T1000 (cell line): ENCODE measurements around the gene HIRIP3.

Experiments used
- DNase-seq: peaks from one replicate; lab custom pipeline; 2025; ENCODE audit warnings: mixed read lengths; lab: John Stamatoyannopoulos, UW

Gene HIRIP3

DNA sequence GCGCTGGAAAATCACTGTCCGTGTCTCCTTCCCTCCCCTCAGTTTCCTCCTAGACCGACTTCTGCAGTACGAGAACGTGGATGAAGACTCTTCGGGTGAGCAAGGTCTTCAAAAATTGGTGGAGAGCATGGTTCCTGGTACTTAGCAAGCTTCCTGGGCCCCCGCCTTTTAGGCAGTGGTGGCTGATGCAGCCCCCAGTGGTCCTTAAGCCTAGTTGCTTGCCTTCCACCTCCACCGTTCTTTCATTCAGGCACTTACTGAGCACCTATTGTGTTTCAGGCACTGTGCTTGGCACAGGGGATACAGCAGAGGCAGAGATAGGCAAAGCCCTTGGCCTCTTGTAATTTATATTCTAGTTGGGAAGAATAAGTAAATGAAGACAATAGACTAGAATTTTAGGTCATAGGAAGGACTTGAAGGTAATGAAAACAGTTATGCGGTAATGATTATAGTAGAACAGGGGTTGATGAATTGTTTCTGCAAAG is 1.4 kb upstream of the HIRIP3 start:
- no peak for DNase-seq

DNA sequence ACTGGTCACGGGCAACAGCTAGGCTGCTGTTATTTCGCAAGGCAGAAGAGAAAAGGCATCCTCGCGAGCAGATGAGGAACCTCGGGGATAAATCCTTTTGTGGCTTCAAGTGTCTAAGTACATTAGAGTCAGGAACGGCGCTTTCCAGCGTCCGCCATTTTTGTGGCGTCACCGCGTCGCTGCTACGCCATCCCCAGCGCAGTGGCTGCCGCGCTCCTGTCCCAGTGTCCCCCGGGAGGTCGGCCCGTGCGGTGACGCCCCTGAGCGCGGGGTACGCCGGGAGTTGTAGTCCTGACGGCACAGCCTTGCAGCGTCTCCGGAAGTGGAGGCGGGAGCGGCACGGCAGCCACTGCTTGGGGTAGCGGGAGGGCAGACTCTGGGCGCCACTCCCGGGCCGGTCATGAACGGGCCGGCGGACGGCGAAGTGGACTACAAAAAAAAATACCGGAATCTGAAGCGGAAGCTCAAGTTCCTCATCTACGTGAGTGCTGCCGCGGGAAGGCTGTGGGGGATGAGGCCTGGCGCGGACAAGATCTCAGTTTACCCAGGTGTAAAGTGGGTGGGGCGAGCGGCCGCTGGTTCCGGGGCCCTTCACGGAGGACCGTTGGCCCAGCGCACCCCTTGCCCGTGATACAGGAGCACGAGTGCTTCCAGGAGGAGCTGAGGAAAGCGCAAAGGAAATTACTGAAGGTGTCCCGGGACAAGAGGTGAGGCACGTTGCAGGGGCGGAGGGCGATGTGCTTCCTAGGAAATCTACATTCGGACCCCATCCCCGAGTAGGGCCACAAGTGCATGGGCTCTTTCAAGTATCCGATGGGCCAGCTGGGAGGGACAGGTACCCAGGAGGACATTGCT is 721 bp upstream of the HIRIP3 start, which contains the start of gene INO80E:
Gene INO80E (plus strand): TSS at position 331 of the 855 bp plus-strand sequence. CDS start 70 bp downstream, at position 401.
- peak; percentile 94 for DNase-seq

DNA sequence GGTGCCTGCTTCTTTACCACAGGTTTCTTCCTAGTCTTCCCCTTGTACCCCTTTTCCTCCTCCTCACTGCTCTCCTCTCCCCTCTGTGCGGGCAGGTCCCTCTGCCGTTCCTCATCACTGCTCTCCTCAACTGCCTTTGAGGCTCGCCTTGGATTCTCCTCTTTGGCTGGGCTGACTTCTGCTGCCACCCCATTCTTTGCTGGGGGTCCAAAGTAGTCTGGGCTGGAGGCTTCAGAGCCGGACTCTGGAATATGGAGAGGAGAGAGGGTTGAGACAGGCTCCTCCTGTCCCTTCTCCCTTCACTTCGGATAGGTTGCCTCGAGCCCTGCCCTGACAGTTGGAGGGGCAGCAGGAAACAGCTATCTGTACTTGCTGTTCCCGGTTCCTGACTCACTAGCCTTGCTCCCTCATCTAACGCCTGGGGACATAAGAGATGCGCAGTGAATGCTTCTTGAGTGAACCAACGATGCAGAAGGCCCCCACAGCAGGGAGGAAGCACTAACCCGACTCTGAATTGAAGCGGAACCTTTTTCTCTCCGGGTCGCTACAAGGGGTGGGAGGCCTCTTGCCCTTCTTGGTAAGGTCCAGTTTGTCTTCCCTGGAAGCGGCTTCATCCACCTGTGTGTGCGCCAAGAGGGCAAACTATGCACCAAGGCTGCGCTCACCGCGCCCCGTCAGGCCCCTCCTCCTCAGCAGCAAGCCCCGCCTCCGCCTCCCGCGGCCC is 655 bp downstream of the HIRIP3 start:
- DNase-seq: peak; percentile 66

DNA sequence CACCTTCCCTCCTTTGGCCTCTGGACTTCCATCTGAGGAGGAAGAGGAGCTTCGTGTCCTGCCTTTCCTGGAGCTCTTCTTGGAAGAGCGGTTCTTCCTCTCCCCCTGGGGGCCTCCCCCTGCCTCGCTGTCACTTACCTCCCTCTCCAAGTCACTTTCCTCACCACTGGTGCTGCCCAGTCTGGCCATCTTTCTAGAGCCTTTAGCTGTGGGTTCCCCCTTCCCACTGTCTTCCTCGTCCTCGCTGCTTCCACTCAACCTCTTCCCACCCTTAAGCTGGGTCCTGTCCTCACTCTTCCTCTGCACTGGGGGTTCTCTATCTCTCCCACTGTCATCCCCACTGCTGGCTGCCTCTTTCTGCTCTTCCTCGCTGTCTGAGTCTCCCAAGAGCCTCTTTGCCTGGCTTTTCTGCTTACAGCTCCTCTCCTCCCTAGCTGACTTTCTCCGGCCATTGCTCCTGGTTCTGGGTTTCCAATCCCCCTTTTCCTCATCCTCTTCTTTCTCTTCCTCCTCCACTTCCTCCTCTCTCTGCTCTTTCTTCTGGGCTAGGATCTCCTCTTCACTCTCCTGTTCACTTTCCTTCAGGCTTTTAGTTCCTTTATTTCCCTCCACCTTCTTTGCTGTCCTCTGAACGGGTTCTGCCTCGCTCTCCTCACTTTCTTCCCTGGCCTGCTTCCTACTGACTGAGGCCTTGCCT is 1.4 kb downstream of the HIRIP3 start:
- no peak for DNase-seq

DNA sequence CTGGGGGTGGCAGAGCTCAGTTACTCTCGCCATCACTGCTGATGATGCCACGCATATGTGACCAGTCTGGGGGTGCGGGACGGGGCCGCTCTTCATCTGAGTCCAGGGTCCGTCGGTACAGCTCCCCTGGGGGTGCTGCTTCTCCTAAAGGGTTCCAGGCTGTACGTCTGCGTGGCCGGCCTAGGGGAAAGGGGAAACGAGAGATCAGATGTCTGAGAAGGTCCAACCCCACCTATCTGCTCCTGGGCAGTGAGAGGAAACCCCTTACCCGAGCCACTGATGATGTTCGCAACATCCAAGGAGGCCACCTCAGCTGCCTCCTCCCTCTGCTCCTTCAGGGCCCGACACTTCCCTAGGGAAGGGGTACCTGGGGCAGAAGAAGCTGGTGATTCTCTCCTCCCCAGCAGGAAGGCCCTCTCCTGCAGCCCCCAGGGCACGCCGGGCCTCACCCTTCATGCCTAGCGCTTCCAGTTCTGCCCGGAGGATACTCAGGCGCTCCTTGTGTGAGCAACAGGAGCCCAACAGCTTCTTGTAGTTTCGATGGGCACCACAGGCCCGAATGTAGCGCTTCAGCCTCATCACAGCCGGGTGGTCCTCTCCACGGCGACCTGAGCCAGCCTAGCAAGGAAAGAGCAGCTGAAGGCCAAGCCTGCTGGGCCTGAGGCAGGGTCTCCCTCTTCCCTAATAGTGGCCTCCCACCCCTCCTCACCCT is 2.1 kb downstream of the HIRIP3 start:
- no peak for DNase-seq

DNA sequence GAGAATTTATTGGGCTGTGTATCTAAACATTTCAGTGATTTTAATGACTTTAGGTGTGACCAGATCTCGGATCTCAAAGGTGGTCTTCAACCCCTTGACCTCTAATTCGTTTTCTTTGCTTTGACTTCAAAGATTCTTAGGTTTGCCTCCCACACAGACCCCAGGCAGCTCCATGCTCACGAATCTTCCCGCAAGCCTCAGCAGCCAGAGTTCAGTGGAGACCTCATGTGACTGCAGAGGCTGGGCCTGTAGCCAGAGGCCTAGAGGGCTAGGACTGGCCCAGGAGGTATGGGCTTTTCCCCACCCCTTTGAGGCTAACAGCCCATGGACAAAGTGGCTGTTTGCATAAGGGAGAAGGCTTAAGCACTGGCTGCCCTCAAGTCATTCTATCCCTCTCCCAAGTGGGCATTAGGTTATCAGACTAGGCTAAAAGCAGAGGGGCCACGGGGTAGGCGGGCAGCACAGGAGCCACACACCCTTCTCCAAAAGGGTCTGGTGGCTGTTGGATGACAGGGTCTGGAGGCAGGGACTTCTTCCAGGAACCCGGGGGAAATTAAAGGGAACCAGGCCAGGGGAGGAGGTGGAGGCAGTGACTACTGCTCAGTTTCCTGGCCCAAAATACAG is 3.0 kb downstream of the HIRIP3 start:
- DNase-seq: no peak

DNA sequence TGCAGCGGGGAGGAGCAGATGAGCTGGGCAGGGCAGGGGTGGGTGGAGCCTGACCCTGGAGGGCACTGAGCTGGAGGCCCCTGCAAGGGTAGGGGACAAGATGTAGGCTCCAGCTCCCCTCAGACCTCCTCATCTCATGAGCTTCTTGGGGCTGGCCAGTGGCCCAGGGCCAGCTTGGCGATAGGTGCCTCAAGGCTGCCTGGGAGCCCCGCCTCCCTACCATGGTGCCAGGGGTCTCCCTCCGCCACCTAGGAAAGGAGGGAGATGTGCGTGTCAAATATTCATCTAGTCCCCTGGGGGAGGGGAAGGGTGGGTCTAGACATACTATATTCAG is 3.9 kb downstream of the HIRIP3 start:
- no peak for DNase-seq

DNA sequence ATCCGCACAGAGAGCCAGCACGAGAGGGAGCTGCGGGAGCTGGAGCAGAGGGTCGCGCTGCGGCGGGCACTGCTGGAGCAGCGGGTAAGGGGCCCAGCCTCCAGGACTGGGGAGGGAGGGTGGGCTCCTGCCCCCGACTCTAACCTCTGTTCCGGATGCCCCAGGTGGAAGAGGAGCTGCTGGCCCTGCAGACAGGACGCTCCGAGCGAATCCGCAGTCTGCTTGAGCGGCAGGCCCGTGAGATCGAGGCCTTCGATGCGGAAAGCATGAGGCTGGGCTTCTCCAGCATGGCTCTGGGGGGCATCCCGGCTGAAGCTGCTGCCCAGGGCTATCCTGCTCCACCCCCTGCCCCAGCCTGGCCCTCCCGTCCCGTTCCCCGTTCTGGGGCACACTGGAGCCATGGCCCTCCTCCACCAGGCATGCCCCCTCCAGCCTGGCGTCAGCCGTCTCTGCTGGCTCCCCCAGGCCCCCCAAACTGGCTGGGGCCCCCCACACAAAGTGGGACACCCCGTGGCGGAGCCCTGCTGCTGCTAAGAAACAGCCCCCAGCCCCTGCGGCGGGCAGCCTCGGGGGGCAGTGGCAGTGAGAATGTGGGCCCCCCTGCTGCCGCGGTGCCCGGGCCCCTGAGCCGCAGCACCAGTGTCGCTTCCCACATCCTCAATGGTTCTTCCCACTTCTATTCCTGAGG is 4.4 kb downstream of the HIRIP3 start:
- no peak for DNase-seq

DNA sequence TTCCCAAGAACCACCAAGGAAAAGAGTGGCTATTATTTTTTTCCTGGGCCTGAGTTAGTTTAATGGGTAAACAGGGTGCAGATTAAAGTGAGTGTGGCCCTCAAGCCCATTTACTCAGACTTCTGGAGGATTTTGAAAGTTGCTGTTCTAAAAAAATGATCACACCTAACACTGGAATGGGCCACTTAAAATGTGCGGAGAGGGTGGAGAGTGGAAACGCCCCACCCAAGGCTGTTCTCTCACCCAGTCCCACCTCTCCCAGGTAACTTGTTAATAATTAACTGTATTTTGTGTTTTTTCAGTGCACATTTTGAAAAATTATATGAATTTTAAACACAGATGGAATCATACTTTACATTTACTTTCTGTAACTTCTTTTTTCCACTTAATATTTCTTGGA is 5.4 kb downstream of the HIRIP3 start:
- no peak for DNase-seq

DNA sequence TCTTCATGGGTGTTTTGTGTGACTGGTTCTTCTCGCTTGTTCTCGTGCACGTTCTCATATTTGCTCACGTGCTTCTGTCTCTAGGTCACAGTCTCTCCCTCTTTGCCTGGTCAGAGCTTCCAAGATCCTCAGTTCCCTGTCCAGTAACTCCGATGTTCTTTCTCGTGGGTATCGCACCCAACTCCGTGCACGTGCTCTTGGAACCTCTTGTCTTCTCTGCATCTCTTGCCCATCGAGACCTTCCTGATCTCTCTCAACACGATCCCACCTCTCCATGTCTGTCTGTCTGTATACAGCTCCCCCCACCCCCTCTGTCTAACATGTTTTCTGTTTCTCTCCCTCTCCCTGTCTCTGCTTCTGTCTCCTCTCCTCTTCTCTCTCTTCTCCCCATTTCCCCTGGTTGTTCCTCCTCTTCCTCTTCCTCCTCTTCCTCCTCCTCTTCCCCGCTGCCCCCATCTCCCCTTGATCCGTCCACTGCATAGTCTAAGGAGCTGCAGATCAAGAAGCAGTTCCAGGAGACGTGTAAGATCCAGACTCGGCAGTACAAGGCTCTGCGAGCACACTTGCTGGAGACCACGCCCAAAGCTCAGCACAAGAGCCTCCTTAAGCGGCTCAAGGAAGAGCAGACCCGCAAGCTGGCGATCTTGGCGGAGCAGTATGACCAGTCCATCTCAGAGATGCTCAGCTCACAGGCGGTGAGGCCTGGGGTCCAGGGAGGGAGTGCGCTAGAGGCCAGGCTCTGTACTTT is 6.1 kb downstream of the HIRIP3 start:
- DNase-seq: no peak

DNA sequence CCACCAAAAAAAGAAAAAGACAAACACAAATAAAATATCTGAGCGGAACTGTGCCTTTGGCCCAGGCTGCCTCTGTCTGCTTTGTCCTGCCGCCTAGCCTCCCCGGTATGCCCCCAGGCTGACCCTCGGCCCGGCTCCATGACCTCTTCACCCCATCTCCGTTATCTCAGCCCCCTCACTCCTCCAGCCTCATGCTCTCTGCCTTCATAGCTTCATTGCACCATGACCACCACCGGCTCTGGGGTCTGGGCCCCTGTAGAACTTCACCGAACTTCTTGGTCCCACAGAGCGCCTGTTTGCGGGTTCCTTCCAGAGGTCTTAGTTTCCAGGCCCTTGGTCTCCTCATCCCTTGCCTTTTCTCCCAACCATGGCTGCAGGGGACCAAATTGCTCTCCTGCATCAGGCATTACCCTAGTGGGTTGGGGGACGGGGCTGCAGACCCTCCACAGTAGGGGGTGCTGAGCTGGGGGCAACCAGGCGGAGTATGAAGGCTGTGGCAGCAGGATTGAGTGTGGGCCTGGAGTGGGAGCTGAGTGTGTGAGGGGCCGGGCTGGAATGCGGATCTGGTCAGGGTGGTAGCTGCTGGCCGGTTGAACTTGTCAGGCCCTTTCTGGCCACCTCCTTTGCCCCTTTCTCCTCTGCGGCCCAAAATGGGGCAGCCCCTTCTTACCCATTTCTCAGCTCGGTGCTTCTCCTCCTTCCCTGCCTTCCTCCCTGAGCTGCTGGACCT is 6.9 kb downstream of the HIRIP3 start:
- DNase-seq: no peak

DNA sequence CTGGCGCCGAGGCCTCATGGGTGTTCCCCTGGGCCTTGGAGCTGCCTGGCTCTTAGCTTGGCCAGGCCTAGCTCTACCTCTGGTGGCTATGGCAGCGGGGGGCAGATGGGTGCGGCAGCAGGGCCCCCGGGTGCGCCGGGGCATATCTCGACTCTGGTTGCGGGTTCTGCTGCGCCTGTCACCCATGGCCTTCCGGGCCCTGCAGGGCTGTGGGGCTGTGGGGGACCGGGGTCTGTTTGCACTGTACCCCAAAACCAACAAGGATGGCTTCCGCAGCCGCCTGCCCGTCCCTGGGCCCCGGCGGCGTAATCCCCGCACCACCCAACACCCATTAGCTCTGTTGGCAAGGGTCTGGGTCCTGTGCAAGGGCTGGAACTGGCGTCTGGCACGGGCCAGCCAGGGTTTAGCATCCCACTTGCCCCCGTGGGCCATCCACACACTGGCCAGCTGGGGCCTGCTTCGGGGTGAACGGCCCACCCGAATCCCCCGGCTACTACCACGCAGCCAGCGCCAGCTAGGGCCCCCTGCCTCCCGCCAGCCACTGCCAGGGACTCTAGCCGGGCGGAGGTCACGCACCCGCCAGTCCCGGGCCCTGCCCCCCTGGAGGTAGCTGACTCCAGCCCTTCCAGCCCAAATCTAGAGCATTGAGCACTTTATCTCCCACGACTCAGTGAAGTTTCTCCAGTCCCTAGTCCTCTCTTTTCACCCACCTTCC is 7.9 kb downstream of the HIRIP3 start:
- DNase-seq: no peak

DNA sequence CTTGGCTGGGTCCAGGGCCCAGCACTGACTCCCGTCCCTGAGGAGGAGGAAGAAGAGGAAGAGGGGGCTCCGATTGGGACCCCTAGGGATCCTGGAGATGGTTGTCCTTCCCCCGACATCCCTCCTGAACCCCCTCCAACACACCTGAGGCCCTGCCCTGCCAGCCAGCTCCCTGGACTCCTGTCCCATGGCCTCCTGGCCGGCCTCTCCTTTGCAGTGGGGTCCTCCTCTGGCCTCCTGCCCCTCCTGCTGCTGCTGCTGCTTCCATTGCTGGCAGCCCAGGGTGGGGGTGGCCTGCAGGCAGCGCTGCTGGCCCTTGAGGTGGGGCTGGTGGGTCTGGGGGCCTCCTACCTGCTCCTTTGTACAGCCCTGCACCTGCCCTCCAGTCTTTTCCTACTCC is 8.5 kb downstream of the HIRIP3 start:
- no peak for DNase-seq

DNA sequence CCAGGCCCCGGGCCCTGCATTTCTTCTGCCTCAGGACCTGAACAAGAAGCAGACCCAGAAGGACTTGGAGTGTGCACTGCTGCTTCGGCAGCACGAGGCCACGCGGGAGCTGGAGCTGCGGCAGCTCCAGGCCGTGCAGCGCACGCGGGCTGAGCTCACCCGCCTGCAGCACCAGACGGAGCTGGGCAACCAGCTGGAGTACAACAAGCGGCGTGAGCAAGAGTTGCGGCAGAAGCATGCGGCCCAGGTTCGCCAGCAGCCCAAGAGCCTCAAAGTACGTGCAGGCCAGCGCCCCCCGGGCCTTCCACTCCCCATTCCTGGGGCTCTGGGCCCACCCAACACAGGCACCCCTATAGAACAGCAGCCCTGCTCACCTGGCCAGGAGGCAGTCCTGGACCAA is 9.2 kb downstream of the HIRIP3 start:
- no peak for DNase-seq

DNA sequence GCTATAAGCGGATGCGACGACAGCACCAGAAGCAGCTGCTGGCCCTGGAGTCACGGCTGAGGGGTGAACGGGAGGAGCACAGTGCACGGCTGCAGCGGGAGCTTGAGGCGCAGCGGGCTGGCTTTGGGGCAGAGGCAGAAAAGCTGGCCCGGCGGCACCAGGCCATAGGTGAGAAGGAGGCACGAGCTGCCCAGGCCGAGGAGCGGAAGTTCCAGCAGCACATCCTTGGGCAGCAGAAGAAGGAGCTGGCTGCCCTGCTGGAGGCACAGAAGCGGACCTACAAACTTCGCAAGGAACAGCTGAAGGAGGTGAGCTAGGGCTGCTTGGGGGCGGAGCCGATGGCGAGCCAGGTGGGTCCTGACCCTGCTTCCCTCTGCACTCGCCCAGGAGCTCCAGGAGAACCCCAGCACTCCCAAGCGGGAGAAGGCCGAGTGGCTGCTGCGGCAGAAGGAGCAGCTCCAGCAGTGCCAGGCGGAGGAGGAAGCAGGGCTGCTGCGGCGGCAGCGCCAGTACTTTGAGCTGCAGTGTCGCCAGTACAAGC is 10.1 kb downstream of the HIRIP3 start:
- DNase-seq: no peak

DNA sequence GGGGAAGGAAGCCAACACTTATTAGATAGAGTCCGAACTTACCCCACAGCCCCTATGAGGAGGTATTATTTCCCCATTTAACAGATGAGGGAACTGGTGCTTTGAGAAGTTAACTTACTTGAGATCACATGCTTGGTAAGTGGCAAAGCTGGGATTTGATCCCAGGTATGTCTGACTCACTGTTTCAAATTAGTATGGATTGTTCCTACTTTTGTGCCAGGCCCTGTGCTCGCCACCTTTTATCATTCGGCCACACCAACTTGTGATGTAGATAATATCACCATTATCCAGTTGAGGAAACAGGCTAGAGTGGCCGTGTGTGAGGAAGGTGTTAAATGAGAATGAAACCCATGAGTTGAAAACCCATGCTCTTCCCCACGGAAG is 10.7 kb downstream of the HIRIP3 start:
- DNase-seq: no peak

DNA sequence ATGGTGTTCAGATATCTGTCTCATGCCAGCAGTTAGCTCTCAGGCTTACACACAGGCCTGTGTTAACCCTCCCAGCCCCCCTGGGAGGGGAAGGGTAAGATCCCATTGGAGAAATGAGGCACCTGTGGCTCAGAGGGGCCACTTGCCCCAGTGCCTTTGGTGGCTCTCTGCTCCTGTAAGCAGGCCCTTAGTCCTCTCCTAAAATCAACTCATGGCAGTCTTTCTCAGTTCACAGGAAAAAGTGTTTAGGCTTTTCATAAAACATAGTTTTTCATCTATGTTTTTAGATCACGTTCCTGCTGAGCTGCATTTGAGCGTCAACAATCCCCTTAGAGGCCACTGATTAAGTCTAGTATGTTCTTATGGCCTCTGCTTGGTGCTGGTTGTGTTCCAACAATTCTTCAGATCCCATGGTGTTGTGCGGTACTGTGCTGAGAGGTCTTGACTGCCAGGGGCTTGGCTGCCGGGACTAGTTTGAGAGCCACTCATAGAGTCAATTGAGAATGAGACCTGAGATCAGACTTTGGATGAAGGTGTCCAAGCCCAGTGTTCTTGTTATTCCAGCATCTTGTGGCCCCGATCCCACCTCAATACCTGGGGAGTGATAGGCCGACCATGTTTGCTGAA is 11.2 kb downstream of the HIRIP3 start:
- no peak for DNase-seq
